ENCODE measurements around the gene PRLR. TPM values are rescaled to one million over a fixed set of nuclear protein-coding genes. Genes with fewer than 3 reads are reported as not detected.
"Not testable (repeated sequence)": the region's sequence is repeated elsewhere in the genome, so short reads cannot be mapped to it uniquely, and the experiment has no call there.

Gene PRLR
- total RNA-seq, 2 donors from 2014 or later, result 0.73 to 2.1 TPM

- ATAC-seq (peak in 1 of 2 donors; percentile 55), DNase-seq (peak; percentile 45)
- intact Hi-C loops (cut with DNase I), result loop anchor here in 1 of 2 donors (5.0 kb wide), 1 partner anchor 245 kb away; no protein-coding TSS in a partner anchor
Observed at GRCh38 chr5:35202319-35203111, 27.8 kb downstream of the PRLR start.

- no peak for ATAC-seq
- intact Hi-C loops (cut with DNase I), result loop anchor here in 1 of 2 donors (5.0 kb wide), 1 partner anchor 244 kb away; no protein-coding TSS in a partner anchor
- no peak for DNase-seq
Observed at GRCh38 chr5:35201291-35201690, 29.0 kb downstream of the PRLR start.

- no peak for DNase-seq
- intact Hi-C loops (cut with DNase I), result loop anchor here in 1 of 2 donors (5.0 kb wide), 1 partner anchor 243 kb away; no protein-coding TSS in a partner anchor
- no peak for ATAC-seq
Observed at GRCh38 chr5:35199886-35200285, 30.4 kb downstream of the PRLR start.

GRCh38 chr5:35198686-35199085, 31.6 kb downstream of the PRLR start:
- no peak for DNase-seq
- peak; percentile 41 to 53 for ATAC-seq
- intact Hi-C loops (cut with DNase I), result no loop called here

GRCh38 chr5:35198075-35198474, 32.2 kb downstream of the PRLR start:
- intact Hi-C loops (cut with DNase I), result no loop called here
- ATAC-seq, result peak; percentile 80 to 82
- DNase-seq, result peak; percentile 68

- DNase-seq (no peak), ATAC-seq (no peak)
- intact Hi-C loops (cut with DNase I), result no loop called here
Observed at GRCh38 chr5:35197351-35197750, 32.9 kb downstream of the PRLR start.

- ATAC-seq, result no peak
- no peak for DNase-seq
- intact Hi-C loops (cut with DNase I), result no loop called here
Observed at GRCh38 chr5:35195472-35195852, 34.8 kb downstream of the PRLR start.

- intact Hi-C loops (cut with DNase I), result no loop called here
- ATAC-seq (peak in 1 of 2 donors; percentile 22), DNase-seq (no peak)
Observed at GRCh38 chr5:35194635-35195471, 35.4 kb downstream of the PRLR start.

GRCh38 chr5:35192506-35192905, 37.8 kb downstream of the PRLR start:
- intact Hi-C loops (cut with DNase I), result no loop called here

GRCh38 chr5:35189801-35190200, 40.5 kb downstream of the PRLR start:
- ATAC-seq; intact Hi-C loops (cut with DNase I); DNase-seq: not testable (repeated sequence)

More at GRCh38 chr5:35192506-35192905, 37.8 kb downstream of the PRLR start:
- no peak for DNase-seq
- no peak for ATAC-seq

GRCh38 chr5:35188031-35188457, 42.2 kb downstream of the PRLR start:
- DNase-seq (no peak), ATAC-seq (no peak)
- intact Hi-C loops (cut with DNase I), result no loop called here

- DNase-seq; intact Hi-C loops (cut with DNase I); ATAC-seq: not testable (repeated sequence)
Observed at GRCh38 chr5:35187621-35188020, 42.7 kb downstream of the PRLR start.

- no peak for ATAC-seq
- intact Hi-C loops (cut with DNase I), result no loop called here
- DNase-seq, result no peak
Observed at GRCh38 chr5:35186749-35187148, 43.5 kb downstream of the PRLR start.

GRCh38 chr5:35185518-35185917, 44.8 kb downstream of the PRLR start:
- no peak for DNase-seq
- intact Hi-C loops (cut with DNase I), result no loop called here
- ATAC-seq, result no peak

- intact Hi-C loops (cut with DNase I), result loop anchor here in 1 of 2 donors (5.0 kb wide), 1 partner anchor 226 kb away; no protein-coding TSS in a partner anchor
- no peak for DNase-seq
- ATAC-seq, result no peak
Observed at GRCh38 chr5:35183556-35183955, 46.7 kb downstream of the PRLR start.

GRCh38 chr5:35182910-35183535, 47.3 kb downstream of the PRLR start:
- intact Hi-C loops (cut with DNase I), result loop anchor here in 1 of 2 donors (5.0 kb wide), 1 partner anchor 226 kb away; no protein-coding TSS in a partner anchor
- ATAC-seq (peak; percentile 63 to 65), DNase-seq (no peak)

- DNase-seq, result no peak
- intact Hi-C loops (cut with DNase I), result loop anchor here in 1 of 2 donors (5.0 kb wide), 1 partner anchor 225 kb away; no protein-coding TSS in a partner anchor
Observed at GRCh38 chr5:35182486-35182885, 47.8 kb downstream of the PRLR start.

GRCh38 chr5:35180046-35180445, 50.2 kb downstream of the PRLR start:
- ATAC-seq (no peak), DNase-seq (no peak)
- intact Hi-C loops (cut with DNase I), result loop anchor here in 1 of 2 donors (5.0 kb wide), 1 partner anchor 223 kb away; no protein-coding TSS in a partner anchor

More at GRCh38 chr5:35182486-35182885, 47.8 kb downstream of the PRLR start:
- no peak for ATAC-seq

- DNase-seq (no peak), ATAC-seq (no peak)
- intact Hi-C loops (cut with DNase I), result no loop called here
Observed at GRCh38 chr5:35177783-35178182, 52.5 kb downstream of the PRLR start.
